Natural killer cell (primary cell): Measurements from ENCODE around the gene LEUTX. TPM values are rescaled to one million over a fixed set of nuclear protein-coding genes. Genes with fewer than 3 reads are reported as not detected.
"Not testable (repeated sequence)": the region's sequence is repeated elsewhere in the genome, so short reads cannot be mapped to it uniquely, and the experiment has no call there.

Source experiments
- ATAC-seq, 3 donors: fragments of 150-1000 bp in 2 of 3; fragments of 200-7000 bp in 1 of 3; cut with Tn5 transposase; 1 replicate in 1 of 3; 2 replicates in 2 of 3; pipeline ENCODE4 v1.10.0; 2021; ENCODE audit warnings: mild to moderate bottlenecking in 2 of 3, moderate library complexity in 2 of 3
- DNase-seq, 2 donors: peaks; one replicate each; pipeline versions ENCODE4 v3.0.0 to v3.0.0-alpha.2; 2013 to 2021; ENCODE audit warnings: mixed read lengths in 1 of 2
- H3K27ac ChIP-seq: one replicate; pipeline ENCODE4 v1.5.1; 2013; ENCODE audit warnings: mild to moderate bottlenecking, low read length
- H3K27me3 ChIP-seq: one replicate; pipeline ENCODE4 v1.6.1; 2013; ENCODE audit warnings: low read length; ENCODE audit not compliant: control insufficient read depth, insufficient read depth
- H3K36me3 ChIP-seq: one replicate; pipeline ENCODE4 v1.6.1; 2013; ENCODE audit warnings: low read length; ENCODE audit not compliant: control insufficient read depth, insufficient read depth
- H3K4me1 ChIP-seq: one replicate; pipeline ENCODE4 v1.6.1; 2013; ENCODE audit warnings: low read length; ENCODE audit not compliant: control insufficient read depth, insufficient read depth
- H3K4me3 ChIP-seq: one replicate; pipeline ENCODE4 v1.5.1; 2013; ENCODE audit warnings: low read length
- H3K9me3 ChIP-seq: one replicate; pipeline ENCODE4 v1.6.1; 2013; ENCODE audit warnings: low read length; ENCODE audit not compliant: control insufficient read depth, insufficient read depth
- H3K27ac Mint-ChIP-seq, 2 donors: one replicate each; pipeline ENCODE4 v1.8.0; 2022; ENCODE audit warnings: mild to moderate bottlenecking in 2 of 2, mixed read lengths in 2 of 2, moderate library complexity in 1 of 2
- H3K27me3 Mint-ChIP-seq, 2 donors: one replicate each; pipeline ENCODE4 v1.8.0; 2022; ENCODE audit warnings: low read depth in 2 of 2, mixed read lengths in 2 of 2
- H3K36me3 Mint-ChIP-seq: one replicate; pipeline ENCODE4 v1.8.0; 2022; ENCODE audit warnings: mixed read lengths
- H3K4me1 Mint-ChIP-seq, 2 donors: one replicate each; pipeline ENCODE4 v1.8.0; 2022; ENCODE audit warnings: mixed read lengths in 2 of 2
- H3K4me3 Mint-ChIP-seq: one replicate; pipeline ENCODE4 v1.8.0; 2022; ENCODE audit warnings: mild to moderate bottlenecking, moderate library complexity, mixed read lengths
- H3K9me3 Mint-ChIP-seq, 2 donors: one replicate each; pipeline ENCODE4 v1.8.0; 2022; ENCODE audit warnings: mixed read lengths in 2 of 2
- WGBS: methylation state at CpG from one replicate; pipeline ENCODE4 v1.1.7; 2013; ENCODE audit warnings: missing lambda C conversion rate; ENCODE audit not compliant: insufficient coverage; 5-methylcytosine and 5-hydroxymethylcytosine counted together
- intact Hi-C: fragments of 100-400 bp; cut with micrococcal nuclease; formaldehyde crosslinking; loops from one replicate; pipeline ENCODE4 v1.14.2; 2022
- total RNA-seq, 4 donors: library from RNA; stranded (reverse); fragments of 120-200 nt in 1 of 4; gene quantifications; one replicate each; pipeline versions ENCODE4 v1.2.3 to v1.2.4, GENCODE V29; 2013 to 2022
- TF ChIP-seq, protein P1 (sequence below): fragments of 200-600 bp; IDR thresholded peaks from one replicate; pipeline ENCODE4 v1.8.0; 2022; ENCODE audit warnings: antibody characterized with exemption

Gene LEUTX
- total RNA-seq, 3 donors from 2014 or later (not counting 1 experiment from before 2014, with no cell fraction given): not detected

DNA sequence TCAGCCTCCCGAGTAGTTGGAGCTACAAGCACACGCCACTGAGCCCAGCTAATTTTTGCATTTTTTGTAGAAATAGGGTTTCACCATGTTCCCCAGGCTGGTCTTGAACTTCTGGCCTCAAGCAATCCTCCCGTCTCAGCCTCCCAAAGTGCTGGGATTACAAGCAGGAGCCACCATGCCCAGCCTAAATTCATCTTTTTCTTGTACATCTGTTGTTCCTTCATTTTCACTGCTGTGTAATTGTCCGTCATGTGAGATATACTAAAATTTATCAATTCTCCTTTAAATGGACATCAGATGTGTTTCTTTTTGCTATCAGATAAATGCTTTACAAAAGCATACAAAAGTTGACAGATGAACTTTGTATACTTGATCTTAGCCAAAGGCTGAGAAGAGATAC is 32.4 kb downstream of the LEUTX start:
- Histone ChIP-seq H3K36me3 (peaks cover 2% of the 10 kb centered on the region), H3K4me1 (no peaks in the 10 kb centered on the region), H3K27me3 (no peaks in the 10 kb centered on the region), H3K27ac (no peak overlapping the region), H3K9me3 (no peaks in the 10 kb centered on the region), H3K4me3 (no peak overlapping the region)
- Mint-ChIP-seq H3K4me3 (no peak overlapping the region), H3K27me3 (no peaks in the 10 kb centered on the region), H3K36me3 (no peaks in the 10 kb centered on the region), H3K9me3 (no peaks in the 10 kb centered on the region), H3K4me1 (peaks cover 0 to 4% of the 10 kb centered on the region in 2 donors), H3K27ac (no peak overlapping the region)
- ATAC-seq: no peak
- DNase-seq: no peak
- WGBS: 98% methylated on average over 3 of the region's 4 CpGs
- intact Hi-C loops: no loop called here
- TF ChIP-seq, protein P1, sequence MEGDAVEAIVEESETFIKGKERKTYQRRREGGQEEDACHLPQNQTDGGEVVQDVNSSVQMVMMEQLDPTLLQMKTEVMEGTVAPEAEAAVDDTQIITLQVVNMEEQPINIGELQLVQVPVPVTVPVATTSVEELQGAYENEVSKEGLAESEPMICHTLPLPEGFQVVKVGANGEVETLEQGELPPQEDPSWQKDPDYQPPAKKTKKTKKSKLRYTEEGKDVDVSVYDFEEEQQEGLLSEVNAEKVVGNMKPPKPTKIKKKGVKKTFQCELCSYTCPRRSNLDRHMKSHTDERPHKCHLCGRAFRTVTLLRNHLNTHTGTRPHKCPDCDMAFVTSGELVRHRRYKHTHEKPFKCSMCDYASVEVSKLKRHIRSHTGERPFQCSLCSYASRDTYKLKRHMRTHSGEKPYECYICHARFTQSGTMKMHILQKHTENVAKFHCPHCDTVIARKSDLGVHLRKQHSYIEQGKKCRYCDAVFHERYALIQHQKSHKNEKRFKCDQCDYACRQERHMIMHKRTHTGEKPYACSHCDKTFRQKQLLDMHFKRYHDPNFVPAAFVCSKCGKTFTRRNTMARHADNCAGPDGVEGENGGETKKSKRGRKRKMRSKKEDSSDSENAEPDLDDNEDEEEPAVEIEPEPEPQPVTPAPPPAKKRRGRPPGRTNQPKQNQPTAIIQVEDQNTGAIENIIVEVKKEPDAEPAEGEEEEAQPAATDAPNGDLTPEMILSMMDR: no peak

GRCh38 chr19:39813264-39813993 is 34.8 kb downstream of the LEUTX start:
- WGBS: 88% methylated on average over 9 of the region's 9 CpGs
- no peaks in the 10 kb centered on the region for H3K9me3 Mint-ChIP-seq
- H3K27ac ChIP-seq: no peak overlapping the region
- H3K4me3 ChIP-seq: no peak overlapping the region
- peaks cover 7% of the 10 kb centered on the region for H3K36me3 ChIP-seq
- ATAC-seq (no peak), DNase-seq (no peak)
- TF ChIP-seq, protein P1: no peak
- no peaks in the 10 kb centered on the region for H3K4me1 ChIP-seq
- intact Hi-C loops: no loop called here
- no peaks in the 10 kb centered on the region for H3K27me3 ChIP-seq
- H3K36me3 Mint-ChIP-seq: no peaks in the 10 kb centered on the region
- H3K4me3 Mint-ChIP-seq: no peak overlapping the region
- H3K4me1 Mint-ChIP-seq: peaks cover 0 to 5% of the 10 kb centered on the region in 2 donors
- H3K27me3 Mint-ChIP-seq: no peaks in the 10 kb centered on the region
- no peaks in the 10 kb centered on the region for H3K9me3 ChIP-seq
- no peak overlapping the region for H3K27ac Mint-ChIP-seq

- H3K4me3 ChIP-seq, H3K9me3 Mint-ChIP-seq, H3K27ac Mint-ChIP-seq, intact Hi-C loops, H3K36me3 ChIP-seq, H3K9me3 ChIP-seq, ATAC-seq, H3K4me1 ChIP-seq, H3K27me3 Mint-ChIP-seq, H3K36me3 Mint-ChIP-seq, H3K4me3 Mint-ChIP-seq, H3K27ac ChIP-seq, DNase-seq, H3K4me1 Mint-ChIP-seq, H3K27me3 ChIP-seq: not testable (repeated sequence)
- WGBS: 100% methylated on average over 2 of the region's 6 CpGs
Measured at GRCh38 chr19:39814111-39814510, 35.5 kb downstream of the LEUTX start.

DNA sequence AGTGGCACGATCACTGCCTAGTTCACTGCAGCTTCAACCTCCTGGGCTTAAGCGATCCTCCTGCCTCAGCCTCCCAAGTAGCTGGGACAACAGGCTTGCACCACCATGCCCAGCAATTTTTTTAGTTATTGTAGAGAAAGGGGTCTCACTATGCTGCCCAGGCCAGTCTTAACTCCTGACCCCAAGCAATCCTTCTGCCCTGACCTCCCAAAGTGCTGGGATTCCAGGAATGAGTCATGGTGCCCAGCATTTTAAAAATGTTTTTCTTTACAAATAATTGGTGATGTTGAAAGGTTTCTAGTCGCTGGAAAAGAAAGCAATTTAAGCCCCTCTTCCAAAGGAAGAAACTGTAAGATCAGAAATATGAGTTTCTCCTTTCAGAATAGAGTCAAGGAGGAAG is 35.9 kb downstream of the LEUTX start:
- Mint-ChIP-seq H3K9me3 (no peaks in the 10 kb centered on the region), H3K4me1 (peaks cover 10 to 14% of the 10 kb centered on the region in 2 donors), H3K27ac (no peak overlapping the region), H3K4me3 (no peak overlapping the region), H3K36me3 (no peaks in the 10 kb centered on the region), H3K27me3 (no peaks in the 10 kb centered on the region)
- ATAC-seq (no peak), DNase-seq (no peak)
- intact Hi-C loops: no loop called here
- H3K27ac ChIP-seq: no peak overlapping the region
- no peaks in the 10 kb centered on the region for H3K9me3 ChIP-seq
- no peaks in the 10 kb centered on the region for H3K27me3 ChIP-seq
- no peaks in the 10 kb centered on the region for H3K4me1 ChIP-seq
- no peak overlapping the region for H3K4me3 ChIP-seq
- WGBS: 92% methylated on average over 3 of the region's 3 CpGs
- TF ChIP-seq, protein P1: no peak
- peaks cover 7% of the 10 kb centered on the region for H3K36me3 ChIP-seq
